Measurements from ENCODE around the gene HOMER2.

Gene HOMER2

GRCh38 chr15:82858932-82859331, 93.6 kb downstream of the HOMER2 start:
- Mint-ChIP-seq H3K4me1 (peaks cover 6% of the 10 kb centered on the region), H3K9me3 (no peaks in the 10 kb centered on the region), H3K36me3 (no peaks in the 10 kb centered on the region), H3K27me3 (no peaks in the 10 kb centered on the region), H3K27ac (no peak overlapping the region), H3K4me3 (no peak overlapping the region)
- no peak for DNase-seq
- CTCF ChIA-PET, result no interaction called here

GRCh38 chr15:82856397-82857170, 95.9 kb downstream of the HOMER2 start:
- Mint-ChIP-seq H3K9me3 (no peaks in the 10 kb centered on the region), H3K27ac (no peak overlapping the region), H3K27me3 (peaks cover 9% of the 10 kb centered on the region), H3K4me3 (no peak overlapping the region), H3K36me3 (no peaks in the 10 kb centered on the region), H3K4me1 (peaks cover 12% of the 10 kb centered on the region)
- peak; percentile 8 for DNase-seq
- CTCF ChIA-PET, result interaction anchor here (1.0 kb wide), 1 partner anchor 144 kb away, joined by 5 read pairs; no protein-coding TSS in a partner anchor

GRCh38 chr15:82855286-82856100, 97.0 kb downstream of the HOMER2 start:
- no peaks in the 10 kb centered on the region for H3K9me3 Mint-ChIP-seq
- H3K4me3 Mint-ChIP-seq, result no peak overlapping the region
- H3K27ac Mint-ChIP-seq, result no peak overlapping the region
- CTCF ChIA-PET, result interaction anchor here (1.0 kb wide), 1 partner anchor 145 kb away, joined by 5 read pairs; no protein-coding TSS in a partner anchor
- peak; percentile 14 for DNase-seq
- peaks cover 12% of the 10 kb centered on the region for H3K4me1 Mint-ChIP-seq
- H3K36me3 Mint-ChIP-seq, result no peaks in the 10 kb centered on the region
- peaks cover 9% of the 10 kb centered on the region for H3K27me3 Mint-ChIP-seq

- CTCF ChIA-PET, result no interaction called here
- DNase-seq, result peak; percentile 7
- no peaks in the 10 kb centered on the region for H3K36me3 Mint-ChIP-seq
- no peaks in the 10 kb centered on the region for H3K9me3 Mint-ChIP-seq
- H3K4me1 Mint-ChIP-seq, result peaks cover 17% of the 10 kb centered on the region
- H3K27me3 Mint-ChIP-seq, result peaks cover 10% of the 10 kb centered on the region
- H3K27ac Mint-ChIP-seq, result no peak overlapping the region
- no peak overlapping the region for H3K4me3 Mint-ChIP-seq
Observed at GRCh38 chr15:82854554-82854953, 98.0 kb downstream of the HOMER2 start.

GRCh38 chr15:82852941-82853561, 99.5 kb downstream of the HOMER2 start:
- no peaks in the 10 kb centered on the region for H3K9me3 Mint-ChIP-seq
- peaks cover 21% of the 10 kb centered on the region for H3K4me1 Mint-ChIP-seq
- peak; percentile 30 for DNase-seq
- H3K27ac Mint-ChIP-seq, result no peak overlapping the region
- peaks cover 18% of the 10 kb centered on the region for H3K27me3 Mint-ChIP-seq
- no peak overlapping the region for H3K4me3 Mint-ChIP-seq
- H3K36me3 Mint-ChIP-seq, result no peaks in the 10 kb centered on the region
- CTCF ChIA-PET, result no interaction called here

GRCh38 chr15:82851981-82852511, 100.5 kb downstream of the HOMER2 start:
- Mint-ChIP-seq H3K27me3 (peaks cover 28% of the 10 kb centered on the region), H3K4me3 (no peak overlapping the region), H3K36me3 (no peaks in the 10 kb centered on the region), H3K9me3 (no peaks in the 10 kb centered on the region), H3K27ac (no peak overlapping the region), H3K4me1 (peaks cover 21% of the 10 kb centered on the region)
- no peak for DNase-seq
- CTCF ChIA-PET, result interaction anchor here (0.9 to 4.9 kb wide), 3 partner anchors 149 to 321 kb away, joined by 3 to 61 read pairs (median 3); no protein-coding TSS in a partner anchor

GRCh38 chr15:82851306-82851850, 101.1 kb downstream of the HOMER2 start:
- Mint-ChIP-seq H3K9me3 (no peaks in the 10 kb centered on the region), H3K36me3 (no peaks in the 10 kb centered on the region), H3K27me3 (peaks cover 31% of the 10 kb centered on the region), H3K27ac (no peak overlapping the region), H3K4me3 (no peak overlapping the region), H3K4me1 (peaks cover 21% of the 10 kb centered on the region)
- DNase-seq, result peak; percentile 8
- CTCF ChIA-PET, result interaction anchor here (0.9 to 4.9 kb wide), 3 partner anchors 150 to 321 kb away, joined by 3 to 61 read pairs (median 3); no protein-coding TSS in a partner anchor

- H3K27ac Mint-ChIP-seq, result no peak overlapping the region
- no peaks in the 10 kb centered on the region for H3K36me3 Mint-ChIP-seq
- H3K9me3 Mint-ChIP-seq, result no peaks in the 10 kb centered on the region
- H3K4me1 Mint-ChIP-seq, result peaks cover 16% of the 10 kb centered on the region
- CTCF ChIA-PET, result interaction anchor here (1.4 to 4.9 kb wide), 4 partner anchors 10 to 150 kb away, joined by 3 to 61 read pairs (median 5); no protein-coding TSS in a partner anchor
- no peak overlapping the region for H3K4me3 Mint-ChIP-seq
- peak; percentile 16 for DNase-seq
- H3K27me3 Mint-ChIP-seq, result peaks cover 34% of the 10 kb centered on the region
Observed at GRCh38 chr15:82850731-82851130, 101.8 kb downstream of the HOMER2 start.

- no peak overlapping the region for H3K27ac Mint-ChIP-seq
Observed at GRCh38 chr15:82849556-82850512, 102.7 kb downstream of the HOMER2 start.

GRCh38 chr15:82848241-82848993, 104.1 kb downstream of the HOMER2 start:
- peak; percentile 17 for DNase-seq
- no peak overlapping the region for H3K4me3 Mint-ChIP-seq
- H3K27me3 Mint-ChIP-seq, result peaks cover 48% of the 10 kb centered on the region
- no peak overlapping the region for H3K27ac Mint-ChIP-seq
- H3K4me1 Mint-ChIP-seq, result peaks cover 20% of the 10 kb centered on the region
- CTCF ChIA-PET, result interaction anchor here (1.0 to 4.9 kb wide), 8 partner anchors 8 to 156 kb away, joined by 3 to 61 read pairs (median 4); partner anchors contain the start of gene RAMAC
- peaks cover 2% of the 10 kb centered on the region for H3K36me3 Mint-ChIP-seq
- peaks cover 2% of the 10 kb centered on the region for H3K9me3 Mint-ChIP-seq

More at GRCh38 chr15:82849556-82850512, 102.7 kb downstream of the HOMER2 start:
- H3K4me1 Mint-ChIP-seq, result peaks cover 19% of the 10 kb centered on the region
- no peaks in the 10 kb centered on the region for H3K9me3 Mint-ChIP-seq
- CTCF ChIA-PET, result interaction anchor here (0.6 to 4.9 kb wide), 19 partner anchors 9 to 478 kb away, joined by 3 to 61 read pairs (median 3); partner anchors contain the start of gene RAMAC
- no peak overlapping the region for H3K4me3 Mint-ChIP-seq
- DNase-seq, result peak; percentile 77
- peaks cover 42% of the 10 kb centered on the region for H3K27me3 Mint-ChIP-seq
- H3K36me3 Mint-ChIP-seq, result no peaks in the 10 kb centered on the region

- Mint-ChIP-seq H3K4me1 (peaks cover 15% of the 10 kb centered on the region), H3K27me3 (peaks cover 44% of the 10 kb centered on the region), H3K36me3 (peaks cover 2% of the 10 kb centered on the region), H3K9me3 (peaks cover 2% of the 10 kb centered on the region), H3K27ac (peak overlapping the region; percentile 37), H3K4me3 (no peak overlapping the region)
- CTCF ChIA-PET, result interaction anchor here (0.6 to 4.9 kb wide), 2 partner anchors 153 to 203 kb away, joined by 3 to 61 read pairs; no protein-coding TSS in a partner anchor
- peak; percentile 16 for DNase-seq
Observed at GRCh38 chr15:82847703-82848102, 104.8 kb downstream of the HOMER2 start.

- CTCF ChIA-PET, result no interaction called here
- Mint-ChIP-seq H3K4me1 (peaks cover 15% of the 10 kb centered on the region), H3K27ac (no peak overlapping the region), H3K4me3 (no peak overlapping the region), H3K27me3 (peaks cover 44% of the 10 kb centered on the region), H3K36me3 (peaks cover 2% of the 10 kb centered on the region), H3K9me3 (peaks cover 2% of the 10 kb centered on the region)
- DNase-seq, result no peak
Observed at GRCh38 chr15:82846621-82847020, 105.9 kb downstream of the HOMER2 start.
